NT2/D1 (cell line): Measurements from ENCODE around the gene CNGB1.
"Not testable (repeated sequence)": the region's sequence is repeated elsewhere in the genome, so short reads cannot be mapped to it uniquely, and the experiment has no call there.

Experiments
- SUZ12 ChIP-seq: IDR thresholded peaks from 2 replicates; pipeline ENCODE4 v1.6.1; 2011; ENCODE audit not compliant: insufficient read length, insufficient read depth; ENCODE audit errors: extremely low read depth
- ZNF274 ChIP-seq: IDR thresholded peaks from 2 replicates; pipeline ENCODE4 v1.6.1; 2011; ENCODE audit warnings: mild to moderate bottlenecking, low read depth, low read length

GRCh38 chr16:57917489-57917888, 53.4 kb downstream of the CNGB1 start:
- not testable (repeated sequence) for TF ChIP-seq ZNF274, SUZ12
